Body of pancreas (tissue), 4 donors: ENCODE results near the gene CHSY3. TPM values are rescaled to one million over a fixed set of nuclear protein-coding genes. Genes with fewer than 3 reads are reported as not detected.

Experiments used
- ATAC-seq: fragments of 150-250 bp; one replicate; pipeline ENCODE4 v1.9.1; 2016
- DNase-seq, 4 donors: peaks; one replicate each; pipeline ENCODE4 v3.0.0-alpha.2; 2019
- H3K27ac ChIP-seq, 4 donors: fragments of 200-600 bp; sonication (generic); 1 replicate in 3 of 4; 2 replicates in 1 of 4; pipeline versions ENCODE4 v1.5.1 to v1.6.1; 2016 to 2019; ENCODE audit warnings: mild to moderate bottlenecking in 1 of 4, mixed read lengths in 1 of 4, moderate library complexity in 1 of 4
- H3K27me3 ChIP-seq, 2 donors: fragments of 200-600 bp; sonication (generic); one replicate each; pipeline ENCODE4 v1.6.0; 2016; ENCODE audit warnings: mild to moderate bottlenecking in 1 of 2
- H3K36me3 ChIP-seq, 2 donors: fragments of 200-600 bp; sonication (generic); replicated peaks in 1 of 2; 2 replicates each; pipeline ENCODE4 v1.5.1; 2016; ENCODE audit warnings: low read depth in 2 of 2; ENCODE audit not compliant: insufficient read depth in 1 of 2
- H3K4me1 ChIP-seq: fragments of 200-600 bp; sonication (generic); one replicate; pipeline ENCODE4 v1.6.0; 2016
- H3K4me3 ChIP-seq, 2 donors: fragments of 200-600 bp; sonication (generic); 1 replicate in 1 of 2; 2 replicates in 1 of 2; pipeline ENCODE4 v1.5.1; 2016 to 2019
- H3K9me3 ChIP-seq, 3 donors: fragments of 200-600 bp; sonication (generic); 1 replicate in 2 of 3; 2 replicates in 1 of 3; pipeline ENCODE4 v1.5.1; 2016
- POLR2A ChIP-seq, 3 donors: fragments of 450-650 bp; IDR thresholded peaks; one replicate each; pipeline ENCODE4 v1.6.1; 2016; ENCODE audit warnings: antibody characterized with exemption in 3 of 3, mild to moderate bottlenecking in 2 of 3
- WGBS, 2 donors: methylation state at CpG; one replicate each; pipeline ENCODE4 v1.1.5; 2017; 5-methylcytosine and 5-hydroxymethylcytosine counted together
- intact Hi-C: fragments of 100-400 bp; cut with DNase I; formaldehyde crosslinking; loops from one replicate; pipeline ENCODE4 v1.15.1; 2023
- total RNA-seq, 2 donors: library from RNA; depleted of rRNA; stranded (reverse); fragments of >200 nt; gene quantifications; one replicate each; pipeline ENCODE4 v1.1.0, GENCODE V29; 2016
- TF ChIP-seq, protein P1 (sequence below), 7 experiments: fragments of 450-650 bp in 4 of 7; fragments of 200-600 bp in 3 of 7; sonication (generic) in 3 of 7; IDR thresholded peaks; one replicate each; pipeline ENCODE4 v1.5.1; 2016 to 2019; ENCODE audit warnings: antibody characterized with exemption in 7 of 7

Gene CHSY3
- total RNA-seq, 2 donors from 2014 or later = 3.3 to 6.5 TPM

DNA sequence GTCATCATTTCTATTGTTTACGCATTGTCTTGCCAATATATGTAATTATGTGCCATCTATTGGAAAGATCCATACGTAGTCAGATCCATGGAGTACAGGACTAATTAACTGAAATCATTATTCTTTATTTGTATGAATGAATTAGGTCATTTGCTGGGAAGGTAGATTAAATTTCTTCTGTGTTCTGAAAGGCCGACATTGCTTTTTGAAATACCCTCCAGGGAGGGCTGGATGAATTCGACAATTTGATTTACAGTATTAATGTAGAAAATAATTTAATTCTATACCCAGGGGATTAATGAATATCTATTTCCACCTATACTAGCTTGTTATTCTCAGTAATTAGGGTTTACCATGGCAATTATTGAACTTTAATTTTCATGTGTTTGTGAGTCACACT, 117.6 kb downstream of the CHSY3 start:
- TF ChIP-seq POLR2A (IDR thresholded peaks at IDR 0.05) = no peak
- TF ChIP-seq, protein P1, sequence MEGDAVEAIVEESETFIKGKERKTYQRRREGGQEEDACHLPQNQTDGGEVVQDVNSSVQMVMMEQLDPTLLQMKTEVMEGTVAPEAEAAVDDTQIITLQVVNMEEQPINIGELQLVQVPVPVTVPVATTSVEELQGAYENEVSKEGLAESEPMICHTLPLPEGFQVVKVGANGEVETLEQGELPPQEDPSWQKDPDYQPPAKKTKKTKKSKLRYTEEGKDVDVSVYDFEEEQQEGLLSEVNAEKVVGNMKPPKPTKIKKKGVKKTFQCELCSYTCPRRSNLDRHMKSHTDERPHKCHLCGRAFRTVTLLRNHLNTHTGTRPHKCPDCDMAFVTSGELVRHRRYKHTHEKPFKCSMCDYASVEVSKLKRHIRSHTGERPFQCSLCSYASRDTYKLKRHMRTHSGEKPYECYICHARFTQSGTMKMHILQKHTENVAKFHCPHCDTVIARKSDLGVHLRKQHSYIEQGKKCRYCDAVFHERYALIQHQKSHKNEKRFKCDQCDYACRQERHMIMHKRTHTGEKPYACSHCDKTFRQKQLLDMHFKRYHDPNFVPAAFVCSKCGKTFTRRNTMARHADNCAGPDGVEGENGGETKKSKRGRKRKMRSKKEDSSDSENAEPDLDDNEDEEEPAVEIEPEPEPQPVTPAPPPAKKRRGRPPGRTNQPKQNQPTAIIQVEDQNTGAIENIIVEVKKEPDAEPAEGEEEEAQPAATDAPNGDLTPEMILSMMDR (IDR thresholded peaks at IDR 0.05) = no peak
- intact Hi-C loops = no loop called here
- no peaks in the 10 kb centered on the region for H3K9me3 ChIP-seq
- no peak overlapping the region for H3K27ac ChIP-seq
- H3K27me3 ChIP-seq = no peaks in the 10 kb centered on the region
- 90 to 92% methylated on average over 4 of the region's 4 CpGs for WGBS, 2 donors
- ATAC-seq (no peak), DNase-seq (no peak)
- H3K4me3 ChIP-seq = no peak overlapping the region
- H3K36me3 ChIP-seq = no peaks in the 10 kb centered on the region
- no peaks in the 10 kb centered on the region for H3K4me1 ChIP-seq

DNA sequence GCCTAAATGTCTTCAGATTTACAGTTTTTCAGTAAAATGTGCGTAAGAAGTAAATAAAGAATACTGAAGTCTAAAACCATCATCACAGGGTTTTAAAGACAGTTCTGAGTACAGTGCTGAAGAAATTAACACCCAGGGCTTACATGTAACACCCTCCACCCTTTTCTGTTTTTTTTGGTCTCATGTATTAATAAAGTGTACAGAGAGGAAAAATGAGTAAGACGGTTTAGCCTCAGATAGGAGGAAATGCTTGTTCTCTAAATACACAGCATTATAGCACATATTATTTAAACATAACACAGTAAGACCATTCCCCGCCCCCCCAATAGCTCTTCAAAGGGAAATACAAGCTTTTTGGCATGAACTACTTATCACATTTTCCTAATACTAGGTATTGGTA, 119.3 kb downstream of the CHSY3 start:
- WGBS, 2 donors = 83 to 93% methylated on average over 3 of the region's 3 CpGs
- ATAC-seq (no peak), DNase-seq (no peak)
- H3K4me3 ChIP-seq = no peak overlapping the region
- no peaks in the 10 kb centered on the region for H3K27me3 ChIP-seq
- no peaks in the 10 kb centered on the region for H3K36me3 ChIP-seq
- no peaks in the 10 kb centered on the region for H3K4me1 ChIP-seq
- intact Hi-C loops = no loop called here
- no peaks in the 10 kb centered on the region for H3K9me3 ChIP-seq
- no peak for TF ChIP-seq POLR2A (IDR thresholded peaks at IDR 0.05)
- TF ChIP-seq, protein P1 (IDR thresholded peaks at IDR 0.05) = no peak
- no peak overlapping the region for H3K27ac ChIP-seq

DNA sequence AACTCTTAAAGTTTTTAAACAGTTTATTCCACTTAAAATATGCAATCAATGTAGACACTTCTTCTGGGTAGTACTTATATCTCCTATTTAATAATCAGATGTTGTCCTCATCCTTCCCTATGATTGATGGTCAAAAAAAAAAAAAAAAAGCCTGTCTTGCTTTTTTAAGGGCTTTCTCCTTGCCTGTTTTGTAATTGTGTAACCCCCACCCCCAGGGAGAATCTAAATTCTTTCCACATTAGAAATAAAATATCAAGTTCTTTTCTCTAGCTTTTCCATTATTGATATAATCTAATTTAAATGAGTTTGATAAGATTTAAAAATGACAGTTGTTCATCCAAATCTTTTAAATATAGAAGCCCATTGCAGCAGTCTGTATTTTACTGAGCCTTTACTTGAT, 119.7 kb downstream of the CHSY3 start:
- Histone ChIP-seq H3K4me1 (no peaks in the 10 kb centered on the region), H3K27me3 (no peaks in the 10 kb centered on the region), H3K36me3 (no peaks in the 10 kb centered on the region), H3K27ac (no peak overlapping the region), H3K9me3 (no peaks in the 10 kb centered on the region), H3K4me3 (no peak overlapping the region)
- ATAC-seq = no peak
- intact Hi-C loops = no loop called here
- DNase-seq = no peak
- TF ChIP-seq, protein P1 (IDR thresholded peaks at IDR 0.05) = no peak
- no peak for TF ChIP-seq POLR2A (IDR thresholded peaks at IDR 0.05)

DNA sequence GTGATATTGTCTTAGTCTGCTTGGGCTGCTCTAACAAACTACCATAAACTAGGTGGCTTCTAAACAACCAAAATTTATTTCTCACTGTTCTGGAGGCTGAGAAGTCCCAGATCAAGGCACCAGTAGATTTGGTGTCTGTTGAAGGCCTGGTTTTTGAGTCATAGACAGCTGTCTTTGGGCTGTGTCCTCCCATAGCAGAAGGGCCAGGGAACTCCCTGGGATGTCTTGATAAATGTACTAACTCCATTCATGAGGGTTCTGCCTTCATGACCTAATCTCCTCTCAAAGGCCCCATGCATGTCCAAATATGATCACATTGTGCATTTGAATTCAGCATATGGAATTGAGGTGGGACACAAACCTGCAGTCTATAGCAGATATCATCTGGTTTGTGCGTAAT, 121.2 kb downstream of the CHSY3 start:
- no peaks in the 10 kb centered on the region for H3K9me3 ChIP-seq
- H3K4me1 ChIP-seq = no peaks in the 10 kb centered on the region
- ATAC-seq (no peak), DNase-seq (no peak)
- H3K27ac ChIP-seq = no peak overlapping the region
- H3K36me3 ChIP-seq = no peaks in the 10 kb centered on the region
- WGBS, 2 donors = 95% methylated on average over 1 of the region's 1 CpG
- intact Hi-C loops = no loop called here
- no peaks in the 10 kb centered on the region for H3K27me3 ChIP-seq
- H3K4me3 ChIP-seq = no peak overlapping the region
- TF ChIP-seq, protein P1 (IDR thresholded peaks at IDR 0.05) = no peak
- no peak for TF ChIP-seq POLR2A (IDR thresholded peaks at IDR 0.05)

DNA sequence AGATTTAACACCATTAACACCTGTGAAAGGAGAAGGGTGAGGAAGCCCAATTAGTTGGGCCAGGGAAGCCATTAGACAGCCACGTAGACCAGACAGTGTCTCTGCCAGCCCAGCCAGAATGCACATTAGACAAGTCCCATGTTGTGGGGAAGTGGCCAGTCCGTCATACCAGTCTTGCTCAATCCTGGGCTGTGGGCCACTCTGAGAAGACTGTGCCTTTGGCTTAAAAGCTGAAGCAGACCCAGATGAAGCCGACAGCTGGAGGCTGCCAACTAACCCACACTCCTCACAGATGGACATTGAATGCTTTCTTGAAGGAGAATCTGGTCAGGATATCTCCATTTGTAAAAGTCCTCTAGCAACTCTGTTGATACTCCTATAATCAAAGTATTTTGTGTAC, 128.5 kb downstream of the CHSY3 start:
- no peak for ATAC-seq
- H3K36me3 ChIP-seq = no peaks in the 10 kb centered on the region
- DNase-seq = peak in 3 of 4 donors; percentile 11 to 59 (median 12)
- peak in 1 of 3 donors; percentile 35 for TF ChIP-seq POLR2A (IDR thresholded peaks at IDR 0.05)
- TF ChIP-seq, protein P1 (IDR thresholded peaks at IDR 0.05) = no peak
- H3K4me3 ChIP-seq = no peak overlapping the region
- intact Hi-C loops = no loop called here
- 59 to 81% methylated on average over 3 of the region's 3 CpGs for WGBS, 2 donors
- no peaks in the 10 kb centered on the region for H3K9me3 ChIP-seq
- H3K27ac ChIP-seq = no peak overlapping the region
- H3K27me3 ChIP-seq = no peaks in the 10 kb centered on the region
- no peaks in the 10 kb centered on the region for H3K4me1 ChIP-seq
